Calu3 (cell line): ENCODE measurements around the gene NEURL1. TPM values are rescaled to one million over a fixed set of nuclear protein-coding genes. Genes with fewer than 3 reads are reported as not detected.

Source experiments
- BruUV-seq: library from RNA; stranded (reverse); fragments of 400-500 nt; replicated peaks from 2 replicates; lab custom pipeline; 2021; lab: Mats Ljungman, UMichigan
- CTCF ChIA-PET: fragments of 300-600 bp; sonication (Branson Sonifier 250); formaldehyde crosslinking; loops from one replicate; lab custom pipeline; 2022; ENCODE audit warnings: antibody characterized with exemption; lab: Charles Lee
- DNase-seq: peaks from one replicate; pipeline ENCODE4 v3.0.0; 2022
- H3K27ac Mint-ChIP-seq: one replicate; pipeline ENCODE4 v1.8.0; 2022; ENCODE audit warnings: mixed read lengths; ENCODE audit not compliant: unreplicated experiment
- H3K27me3 Mint-ChIP-seq: one replicate; pipeline ENCODE4 v1.8.0; 2022; ENCODE audit warnings: mixed read lengths; ENCODE audit not compliant: unreplicated experiment
- H3K36me3 Mint-ChIP-seq: one replicate; pipeline ENCODE4 v1.8.0; 2022; ENCODE audit warnings: mild to moderate bottlenecking, moderate library complexity, mixed read lengths; ENCODE audit not compliant: insufficient read depth, unreplicated experiment
- H3K4me1 Mint-ChIP-seq: one replicate; pipeline ENCODE4 v1.8.0; 2022; ENCODE audit warnings: mild to moderate bottlenecking, low read depth, mixed read lengths; ENCODE audit not compliant: unreplicated experiment
- H3K4me3 Mint-ChIP-seq: one replicate; pipeline ENCODE4 v1.8.0; 2022; ENCODE audit warnings: mild to moderate bottlenecking, low read depth, moderate library complexity, mixed read lengths; ENCODE audit not compliant: unreplicated experiment
- H3K9me3 Mint-ChIP-seq: one replicate; pipeline ENCODE4 v1.8.0; 2022; ENCODE audit warnings: low read depth, mixed read lengths; ENCODE audit not compliant: unreplicated experiment
- intact Hi-C: fragments of 100-400 bp; cut with micrococcal nuclease; formaldehyde crosslinking; loops from one replicate; pipeline ENCODE4 v1.10.0; 2022; ENCODE audit not compliant: unreplicated experiment
- total RNA-seq: library from RNA; stranded (reverse); gene quantifications from 2 replicates; pipeline ENCODE4 v1.2.3, GENCODE V29; 2022
- TF ChIP-seq, protein P1 (sequence below): fragments of 200-600 bp; IDR thresholded peaks from one replicate; pipeline ENCODE4 v1.8.0; 2022; ENCODE audit warnings: antibody characterized with exemption; ENCODE audit not compliant: unreplicated experiment

Gene NEURL1
- total RNA-seq, 1 experiment from 2014 or later, result not detected

DNA sequence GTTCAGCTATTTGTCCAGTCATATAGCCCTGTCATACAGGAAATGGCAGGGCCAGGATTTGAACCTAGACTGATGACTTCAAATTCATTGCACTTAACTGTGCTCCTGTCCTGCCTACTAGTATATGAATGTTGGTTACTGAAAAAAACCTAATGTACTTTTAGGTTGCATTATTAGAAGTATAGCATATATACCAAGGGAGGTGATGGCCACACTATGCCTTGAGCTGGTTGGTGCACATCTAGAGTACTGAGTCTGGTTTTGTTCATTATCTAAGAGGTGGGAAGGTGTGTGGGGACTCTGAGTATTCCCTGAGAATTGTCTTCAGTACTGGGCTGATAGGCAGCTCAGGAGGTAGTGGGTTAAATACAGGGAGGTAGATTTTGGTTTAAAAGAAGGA is 88.0 kb downstream of the NEURL1 start:
- no peak for DNase-seq
- Mint-ChIP-seq H3K36me3 (no peaks in the 10 kb centered on the region), H3K27me3 (peaks cover 13% of the 10 kb centered on the region), H3K4me1 (peaks cover 9% of the 10 kb centered on the region), H3K4me3 (no peak overlapping the region), H3K9me3 (no peaks in the 10 kb centered on the region), H3K27ac (no peak overlapping the region)
- intact Hi-C loops, result no loop called here
- CTCF ChIA-PET, result no interaction called here
- TF ChIP-seq, protein P1, sequence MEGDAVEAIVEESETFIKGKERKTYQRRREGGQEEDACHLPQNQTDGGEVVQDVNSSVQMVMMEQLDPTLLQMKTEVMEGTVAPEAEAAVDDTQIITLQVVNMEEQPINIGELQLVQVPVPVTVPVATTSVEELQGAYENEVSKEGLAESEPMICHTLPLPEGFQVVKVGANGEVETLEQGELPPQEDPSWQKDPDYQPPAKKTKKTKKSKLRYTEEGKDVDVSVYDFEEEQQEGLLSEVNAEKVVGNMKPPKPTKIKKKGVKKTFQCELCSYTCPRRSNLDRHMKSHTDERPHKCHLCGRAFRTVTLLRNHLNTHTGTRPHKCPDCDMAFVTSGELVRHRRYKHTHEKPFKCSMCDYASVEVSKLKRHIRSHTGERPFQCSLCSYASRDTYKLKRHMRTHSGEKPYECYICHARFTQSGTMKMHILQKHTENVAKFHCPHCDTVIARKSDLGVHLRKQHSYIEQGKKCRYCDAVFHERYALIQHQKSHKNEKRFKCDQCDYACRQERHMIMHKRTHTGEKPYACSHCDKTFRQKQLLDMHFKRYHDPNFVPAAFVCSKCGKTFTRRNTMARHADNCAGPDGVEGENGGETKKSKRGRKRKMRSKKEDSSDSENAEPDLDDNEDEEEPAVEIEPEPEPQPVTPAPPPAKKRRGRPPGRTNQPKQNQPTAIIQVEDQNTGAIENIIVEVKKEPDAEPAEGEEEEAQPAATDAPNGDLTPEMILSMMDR, result no peak
- no TSS peak for BruUV-seq

DNA sequence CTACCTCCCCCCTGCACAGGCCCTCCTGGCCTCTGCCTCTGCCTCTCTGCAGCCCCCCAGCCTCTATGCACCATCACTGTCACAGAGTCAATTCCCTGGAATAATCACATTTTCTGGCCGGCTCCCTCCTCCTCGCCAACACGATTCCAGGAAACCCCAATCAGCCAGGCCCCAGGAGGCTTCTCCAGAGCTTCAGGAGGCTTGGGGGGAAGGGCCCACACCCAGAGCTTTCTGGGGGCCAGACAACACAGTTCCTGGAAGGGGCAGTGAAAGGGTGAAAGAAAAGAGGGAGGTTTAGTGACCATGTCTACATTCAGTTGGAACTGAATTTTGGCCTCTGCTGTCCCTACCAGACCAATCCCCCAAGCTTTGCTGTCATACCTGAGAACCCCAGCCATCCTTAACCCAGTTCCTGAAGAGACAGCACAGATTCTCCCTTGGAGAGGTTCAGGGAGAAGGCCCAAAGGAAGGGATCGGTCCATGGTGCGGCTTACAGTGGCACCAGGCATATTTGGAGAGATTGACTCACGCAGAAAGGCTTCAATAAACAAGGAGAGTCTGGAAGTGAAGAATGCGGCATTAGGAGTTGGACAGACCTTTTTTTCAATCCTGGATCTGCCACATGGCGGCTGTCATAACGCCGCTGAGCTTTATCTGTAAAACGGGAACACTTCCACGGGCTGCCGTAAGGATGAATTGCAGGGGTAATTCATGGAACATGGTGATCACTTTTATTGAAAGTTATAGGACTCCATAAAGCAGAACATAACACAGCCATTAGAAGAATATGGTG is 89.0 kb downstream of the NEURL1 start:
- intact Hi-C loops, result no loop called here
- H3K27me3 Mint-ChIP-seq, result peaks cover 12% of the 10 kb centered on the region
- DNase-seq, result no peak
- CTCF ChIA-PET, result interaction anchor here (0.6 kb wide), 1 partner anchor 103 kb away, joined by 18 read pairs; no protein-coding TSS in a partner anchor
- H3K4me1 Mint-ChIP-seq, result peaks cover 9% of the 10 kb centered on the region
- BruUV-seq, result no TSS peak
- H3K36me3 Mint-ChIP-seq, result no peaks in the 10 kb centered on the region
- TF ChIP-seq, protein P1, result no peak
- no peaks in the 10 kb centered on the region for H3K9me3 Mint-ChIP-seq
- H3K4me3 Mint-ChIP-seq, result no peak overlapping the region
- H3K27ac Mint-ChIP-seq, result no peak overlapping the region

DNA sequence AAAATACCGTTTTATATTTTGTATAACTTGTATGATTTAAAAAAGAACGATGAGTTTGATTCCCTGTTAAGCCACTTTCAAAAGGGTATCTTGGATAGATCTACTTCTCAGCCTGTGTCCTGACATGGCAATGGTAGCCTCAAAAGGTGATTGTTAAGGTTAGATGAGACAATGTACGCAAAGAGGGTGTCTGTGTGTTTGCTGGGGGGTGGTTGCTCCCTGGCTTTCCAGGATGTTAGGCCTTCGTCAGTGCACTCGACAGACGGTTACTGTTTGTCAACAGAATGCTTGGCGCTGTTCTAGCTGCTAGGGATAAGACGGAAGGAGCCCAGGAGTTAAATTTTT is 90.3 kb downstream of the NEURL1 start:
- no TSS peak for BruUV-seq

DNA sequence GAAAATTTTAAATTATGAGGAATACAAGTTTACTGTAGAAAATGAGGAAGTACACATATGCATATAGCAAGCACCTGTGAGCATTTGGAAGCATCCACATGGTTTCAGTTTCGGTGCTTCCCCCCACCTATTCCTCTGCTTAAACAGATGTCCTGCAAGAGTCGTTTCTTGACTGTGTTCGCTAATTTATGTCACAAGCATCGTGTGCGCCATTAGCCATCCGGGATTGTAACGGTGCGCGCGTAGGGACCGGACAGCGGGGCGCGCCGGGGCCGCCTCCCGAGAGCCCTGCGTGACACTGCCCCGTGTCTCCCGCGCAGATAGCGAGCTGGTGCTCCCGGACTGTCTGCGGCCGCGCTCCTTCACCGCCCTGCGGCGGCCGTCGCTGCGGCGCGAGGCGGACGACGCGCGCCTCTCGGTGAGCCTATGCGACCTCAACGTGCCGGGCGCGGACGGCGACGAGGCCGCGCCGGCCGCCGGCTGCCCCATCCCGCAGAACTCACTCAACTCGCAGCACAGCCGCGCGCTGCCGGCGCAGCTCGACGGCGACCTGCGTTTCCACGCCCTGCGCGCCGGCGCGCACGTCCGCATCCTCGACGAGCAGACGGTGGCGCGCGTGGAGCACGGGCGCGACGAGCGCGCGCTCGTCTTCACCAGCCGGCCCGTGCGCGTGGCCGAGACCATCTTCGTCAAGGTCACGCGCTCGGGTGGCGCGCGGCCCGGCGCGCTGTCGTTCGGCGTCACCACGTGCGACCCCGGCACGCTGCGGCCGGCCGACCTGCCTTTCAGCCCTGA is 90.9 kb downstream of the NEURL1 start:
- CTCF ChIA-PET, result no interaction called here
- no peak overlapping the region for H3K27ac Mint-ChIP-seq

More for the DNA sequence above, 90.3 kb downstream of the NEURL1 start:
- Mint-ChIP-seq H3K9me3 (no peaks in the 10 kb centered on the region), H3K4me3 (no peak overlapping the region), H3K27me3 (peaks cover 12% of the 10 kb centered on the region), H3K36me3 (no peaks in the 10 kb centered on the region), H3K4me1 (peaks cover 3% of the 10 kb centered on the region), H3K27ac (no peak overlapping the region)
- CTCF ChIA-PET, result no interaction called here
- TF ChIP-seq, protein P1, result no peak
- no peak for DNase-seq
- intact Hi-C loops, result no loop called here

More for the DNA sequence above, 90.9 kb downstream of the NEURL1 start:
- no peaks in the 10 kb centered on the region for H3K9me3 Mint-ChIP-seq
- no peaks in the 10 kb centered on the region for H3K36me3 Mint-ChIP-seq
- TF ChIP-seq, protein P1, result no peak
- H3K4me1 Mint-ChIP-seq, result no peaks in the 10 kb centered on the region
- no peak for DNase-seq
- peaks cover 12% of the 10 kb centered on the region for H3K27me3 Mint-ChIP-seq
- BruUV-seq, result no TSS peak
- no peak overlapping the region for H3K4me3 Mint-ChIP-seq
- intact Hi-C loops, result no loop called here
